ENCODE measurements around the gene HOXA1. TPM values are rescaled to one million over a fixed set of nuclear protein-coding genes. Genes with fewer than 3 reads are reported as not detected.

HOXA1 gene
- total and polyA plus RNA-seq, 2 of the 8 experiments (the other 6 are each of a cell fraction or from before 2014, with no cell fraction given): not detected

DNA sequence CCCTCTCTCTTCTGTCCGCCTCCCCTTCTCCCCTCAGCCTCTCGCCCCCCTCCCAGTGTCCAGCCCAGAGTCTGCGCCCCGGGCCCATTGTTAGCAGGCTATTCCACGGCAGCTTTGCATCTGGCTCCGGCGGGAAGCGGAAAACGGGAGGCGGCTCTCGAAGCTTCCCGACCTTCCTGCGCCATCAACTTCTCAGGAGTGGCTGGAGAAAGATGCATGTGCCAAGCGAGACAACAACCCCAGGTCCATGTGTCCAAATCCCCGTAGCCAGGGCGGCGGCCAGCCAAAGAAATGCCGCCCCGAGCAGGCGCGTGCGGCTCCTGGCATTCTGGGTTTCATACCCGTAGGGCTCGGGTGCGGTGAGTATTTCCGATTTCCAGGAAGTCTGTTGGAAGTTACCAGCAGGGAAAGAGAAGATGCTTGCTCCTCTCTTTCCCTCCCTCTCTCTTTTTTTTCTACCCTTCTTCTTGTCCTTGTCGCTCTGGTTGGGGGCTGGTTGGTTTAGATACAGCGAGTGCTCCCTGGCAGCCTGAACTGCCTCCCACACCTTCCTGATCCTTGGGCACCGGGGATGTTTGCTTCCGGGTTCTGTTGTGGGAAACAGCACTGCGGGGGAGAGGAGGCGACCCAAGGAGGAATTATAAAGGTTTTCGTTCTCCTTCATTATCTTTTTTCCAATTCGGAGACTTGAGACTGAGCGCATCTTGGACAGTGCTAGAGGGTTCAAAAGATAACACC lies 7.9 kb upstream of the HOXA1 start (continued):
- TF ChIP-seq, protein P1, sequence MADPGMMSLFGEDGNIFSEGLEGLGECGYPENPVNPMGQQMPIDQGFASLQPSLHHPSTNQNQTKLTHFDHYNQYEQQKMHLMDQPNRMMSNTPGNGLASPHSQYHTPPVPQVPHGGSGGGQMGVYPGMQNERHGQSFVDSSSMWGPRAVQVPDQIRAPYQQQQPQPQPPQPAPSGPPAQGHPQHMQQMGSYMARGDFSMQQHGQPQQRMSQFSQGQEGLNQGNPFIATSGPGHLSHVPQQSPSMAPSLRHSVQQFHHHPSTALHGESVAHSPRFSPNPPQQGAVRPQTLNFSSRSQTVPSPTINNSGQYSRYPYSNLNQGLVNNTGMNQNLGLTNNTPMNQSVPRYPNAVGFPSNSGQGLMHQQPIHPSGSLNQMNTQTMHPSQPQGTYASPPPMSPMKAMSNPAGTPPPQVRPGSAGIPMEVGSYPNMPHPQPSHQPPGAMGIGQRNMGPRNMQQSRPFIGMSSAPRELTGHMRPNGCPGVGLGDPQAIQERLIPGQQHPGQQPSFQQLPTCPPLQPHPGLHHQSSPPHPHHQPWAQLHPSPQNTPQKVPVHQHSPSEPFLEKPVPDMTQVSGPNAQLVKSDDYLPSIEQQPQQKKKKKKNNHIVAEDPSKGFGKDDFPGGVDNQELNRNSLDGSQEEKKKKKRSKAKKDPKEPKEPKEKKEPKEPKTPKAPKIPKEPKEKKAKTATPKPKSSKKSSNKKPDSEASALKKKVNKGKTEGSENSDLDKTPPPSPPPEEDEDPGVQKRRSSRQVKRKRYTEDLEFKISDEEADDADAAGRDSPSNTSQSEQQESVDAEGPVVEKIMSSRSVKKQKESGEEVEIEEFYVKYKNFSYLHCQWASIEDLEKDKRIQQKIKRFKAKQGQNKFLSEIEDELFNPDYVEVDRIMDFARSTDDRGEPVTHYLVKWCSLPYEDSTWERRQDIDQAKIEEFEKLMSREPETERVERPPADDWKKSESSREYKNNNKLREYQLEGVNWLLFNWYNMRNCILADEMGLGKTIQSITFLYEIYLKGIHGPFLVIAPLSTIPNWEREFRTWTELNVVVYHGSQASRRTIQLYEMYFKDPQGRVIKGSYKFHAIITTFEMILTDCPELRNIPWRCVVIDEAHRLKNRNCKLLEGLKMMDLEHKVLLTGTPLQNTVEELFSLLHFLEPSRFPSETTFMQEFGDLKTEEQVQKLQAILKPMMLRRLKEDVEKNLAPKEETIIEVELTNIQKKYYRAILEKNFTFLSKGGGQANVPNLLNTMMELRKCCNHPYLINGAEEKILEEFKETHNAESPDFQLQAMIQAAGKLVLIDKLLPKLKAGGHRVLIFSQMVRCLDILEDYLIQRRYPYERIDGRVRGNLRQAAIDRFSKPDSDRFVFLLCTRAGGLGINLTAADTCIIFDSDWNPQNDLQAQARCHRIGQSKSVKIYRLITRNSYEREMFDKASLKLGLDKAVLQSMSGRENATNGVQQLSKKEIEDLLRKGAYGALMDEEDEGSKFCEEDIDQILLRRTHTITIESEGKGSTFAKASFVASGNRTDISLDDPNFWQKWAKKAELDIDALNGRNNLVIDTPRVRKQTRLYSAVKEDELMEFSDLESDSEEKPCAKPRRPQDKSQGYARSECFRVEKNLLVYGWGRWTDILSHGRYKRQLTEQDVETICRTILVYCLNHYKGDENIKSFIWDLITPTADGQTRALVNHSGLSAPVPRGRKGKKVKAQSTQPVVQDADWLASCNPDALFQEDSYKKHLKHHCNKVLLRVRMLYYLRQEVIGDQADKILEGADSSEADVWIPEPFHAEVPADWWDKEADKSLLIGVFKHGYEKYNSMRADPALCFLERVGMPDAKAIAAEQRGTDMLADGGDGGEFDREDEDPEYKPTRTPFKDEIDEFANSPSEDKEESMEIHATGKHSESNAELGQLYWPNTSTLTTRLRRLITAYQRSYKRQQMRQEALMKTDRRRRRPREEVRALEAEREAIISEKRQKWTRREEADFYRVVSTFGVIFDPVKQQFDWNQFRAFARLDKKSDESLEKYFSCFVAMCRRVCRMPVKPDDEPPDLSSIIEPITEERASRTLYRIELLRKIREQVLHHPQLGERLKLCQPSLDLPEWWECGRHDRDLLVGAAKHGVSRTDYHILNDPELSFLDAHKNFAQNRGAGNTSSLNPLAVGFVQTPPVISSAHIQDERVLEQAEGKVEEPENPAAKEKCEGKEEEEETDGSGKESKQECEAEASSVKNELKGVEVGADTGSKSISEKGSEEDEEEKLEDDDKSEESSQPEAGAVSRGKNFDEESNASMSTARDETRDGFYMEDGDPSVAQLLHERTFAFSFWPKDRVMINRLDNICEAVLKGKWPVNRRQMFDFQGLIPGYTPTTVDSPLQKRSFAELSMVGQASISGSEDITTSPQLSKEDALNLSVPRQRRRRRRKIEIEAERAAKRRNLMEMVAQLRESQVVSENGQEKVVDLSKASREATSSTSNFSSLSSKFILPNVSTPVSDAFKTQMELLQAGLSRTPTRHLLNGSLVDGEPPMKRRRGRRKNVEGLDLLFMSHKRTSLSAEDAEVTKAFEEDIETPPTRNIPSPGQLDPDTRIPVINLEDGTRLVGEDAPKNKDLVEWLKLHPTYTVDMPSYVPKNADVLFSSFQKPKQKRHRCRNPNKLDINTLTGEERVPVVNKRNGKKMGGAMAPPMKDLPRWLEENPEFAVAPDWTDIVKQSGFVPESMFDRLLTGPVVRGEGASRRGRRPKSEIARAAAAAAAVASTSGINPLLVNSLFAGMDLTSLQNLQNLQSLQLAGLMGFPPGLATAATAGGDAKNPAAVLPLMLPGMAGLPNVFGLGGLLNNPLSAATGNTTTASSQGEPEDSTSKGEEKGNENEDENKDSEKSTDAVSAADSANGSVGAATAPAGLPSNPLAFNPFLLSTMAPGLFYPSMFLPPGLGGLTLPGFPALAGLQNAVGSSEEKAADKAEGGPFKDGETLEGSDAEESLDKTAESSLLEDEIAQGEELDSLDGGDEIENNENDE (IDR thresholded peaks at IDR 0.05; ENCODE audit: insufficient replicate concordance, low read length): no peak
- peak; percentile 44; the same call in 1 of the 2 replicates for TF ChIP-seq CBX8 (IDR thresholded peaks at IDR 0.05; ENCODE audit: borderline replicate concordance, low read depth, low read length)
- TF ChIP-seq TEAD4 (IDR thresholded peaks at IDR 0.05; ENCODE audit: low read depth, low read length): no peak
- no peak for TF ChIP-seq HDAC6 (IDR thresholded peaks at IDR 0.05; ENCODE audit: low read depth, low read length)
- peak; percentile 41 for TF ChIP-seq CTBP2 (IDR thresholded peaks at IDR 0.05; ENCODE audit: borderline replicate concordance, insufficient read depth, insufficient read length, low read length)
- no peak for TF ChIP-seq RAD21 (IDR thresholded peaks at IDR 0.05 in 1 of 2, conservative IDR thresholded peaks at IDR 0.05 in 1 of 2; ENCODE audit: low read depth in 2 of 2, low read length in 2 of 2)
